ENCODE data around the gene BTBD19.

Gene BTBD19

DNA sequence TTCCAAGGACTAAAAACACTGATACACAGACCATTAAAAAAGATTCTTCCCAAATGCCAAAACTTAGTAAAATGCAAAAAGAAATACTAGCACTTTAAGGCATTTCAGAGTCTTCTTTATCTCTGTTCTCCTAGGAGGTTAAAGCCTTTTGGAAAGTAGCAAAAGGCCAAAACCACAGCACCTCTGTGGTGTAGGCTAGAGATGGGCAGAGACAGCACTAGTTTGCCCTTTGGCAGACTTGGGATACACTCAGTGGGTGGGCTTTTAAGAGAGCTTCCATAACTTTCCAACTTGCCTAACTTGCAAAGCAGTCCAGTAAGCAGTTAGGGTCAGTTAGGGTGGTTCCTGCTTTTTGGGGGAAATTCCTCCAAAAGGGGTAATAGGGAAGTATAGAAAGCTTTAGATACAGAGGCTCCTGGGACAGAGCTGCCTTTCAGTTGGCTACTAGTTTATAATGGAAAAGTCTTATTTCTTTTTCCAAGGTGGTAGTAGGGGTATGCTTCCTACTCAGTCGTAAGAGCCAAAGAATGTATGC, 52.6 kb downstream of the BTBD19 start:
- no peaks in the 10 kb centered on the region for H3K9me3 ChIP-seq
- TF ChIP-seq, protein P1, sequence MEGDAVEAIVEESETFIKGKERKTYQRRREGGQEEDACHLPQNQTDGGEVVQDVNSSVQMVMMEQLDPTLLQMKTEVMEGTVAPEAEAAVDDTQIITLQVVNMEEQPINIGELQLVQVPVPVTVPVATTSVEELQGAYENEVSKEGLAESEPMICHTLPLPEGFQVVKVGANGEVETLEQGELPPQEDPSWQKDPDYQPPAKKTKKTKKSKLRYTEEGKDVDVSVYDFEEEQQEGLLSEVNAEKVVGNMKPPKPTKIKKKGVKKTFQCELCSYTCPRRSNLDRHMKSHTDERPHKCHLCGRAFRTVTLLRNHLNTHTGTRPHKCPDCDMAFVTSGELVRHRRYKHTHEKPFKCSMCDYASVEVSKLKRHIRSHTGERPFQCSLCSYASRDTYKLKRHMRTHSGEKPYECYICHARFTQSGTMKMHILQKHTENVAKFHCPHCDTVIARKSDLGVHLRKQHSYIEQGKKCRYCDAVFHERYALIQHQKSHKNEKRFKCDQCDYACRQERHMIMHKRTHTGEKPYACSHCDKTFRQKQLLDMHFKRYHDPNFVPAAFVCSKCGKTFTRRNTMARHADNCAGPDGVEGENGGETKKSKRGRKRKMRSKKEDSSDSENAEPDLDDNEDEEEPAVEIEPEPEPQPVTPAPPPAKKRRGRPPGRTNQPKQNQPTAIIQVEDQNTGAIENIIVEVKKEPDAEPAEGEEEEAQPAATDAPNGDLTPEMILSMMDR (IDR thresholded peaks at IDR 0.05) = no peak
- no peaks in the 10 kb centered on the region for H3K36me3 ChIP-seq
- no peaks in the 10 kb centered on the region for H3K27me3 ChIP-seq
- H3K27ac ChIP-seq = no peak overlapping the region
- no peaks in the 10 kb centered on the region for H3K4me1 ChIP-seq (ENCODE audit: control insufficient read depth in 1 of 2, insufficient read depth in 1 of 2, low read depth in 1 of 2, low read length in 1 of 2)
- H3K4me3 ChIP-seq (ENCODE audit: low read depth in 1 of 2, low read length in 1 of 2) = no peak overlapping the region

DNA sequence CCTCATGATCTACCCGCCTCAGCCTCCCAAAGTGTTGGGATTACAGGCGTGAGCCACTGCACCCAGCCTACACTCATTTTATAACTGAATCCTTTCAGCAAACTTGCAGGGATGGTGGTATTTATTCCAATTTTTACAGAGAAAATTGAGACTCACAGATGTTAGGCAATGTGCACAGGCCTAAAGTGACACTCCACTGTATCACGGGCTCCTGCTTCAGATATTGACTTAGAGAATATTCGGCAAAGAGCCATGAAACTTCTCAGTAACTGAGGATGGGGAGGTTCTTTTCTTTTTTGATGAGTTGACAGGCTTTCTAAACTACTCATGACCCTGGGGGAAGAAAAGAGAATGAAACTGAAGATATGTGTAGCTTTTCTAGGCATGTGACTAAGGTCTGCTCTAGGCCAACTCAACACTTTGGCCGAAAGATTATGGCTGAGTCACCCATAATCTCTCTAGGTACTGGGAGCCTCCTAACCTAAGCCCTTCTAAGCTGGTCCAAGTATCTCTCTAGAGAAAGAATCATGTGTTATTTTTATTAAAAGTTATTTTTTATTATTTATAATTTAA, 54.6 kb downstream of the BTBD19 start:
- H3K9me3 ChIP-seq = no peaks in the 10 kb centered on the region
- no peaks in the 10 kb centered on the region for H3K27me3 ChIP-seq
- H3K27ac ChIP-seq = no peak overlapping the region
- TF ChIP-seq, protein P1 (IDR thresholded peaks at IDR 0.05) = no peak
- H3K4me1 ChIP-seq (ENCODE audit: control insufficient read depth in 1 of 2, insufficient read depth in 1 of 2, low read depth in 1 of 2, low read length in 1 of 2) = no peaks in the 10 kb centered on the region
- no peak overlapping the region for H3K4me3 ChIP-seq (ENCODE audit: low read depth in 1 of 2, low read length in 1 of 2)
- no peaks in the 10 kb centered on the region for H3K36me3 ChIP-seq
